WTC11 (cell line): ENCODE data around the gene MRPL14.

Experiments used
- ETV6 ChIP-seq: sonication (generic); formaldehyde crosslinking; IDR thresholded peaks from 2 replicates; pipeline ENCODE4 v1.8.1; 2022; ENCODE audit warnings: mild to moderate bottlenecking, missing genetic modification reagents
- TF ChIP-seq, protein P1 (sequence below): fragments of 200-600 bp; IDR thresholded peaks from 2 replicates; pipeline ENCODE4 v1.8.0; 2022; ENCODE audit warnings: antibody characterized with exemption
- TF ChIP-seq, protein P2 (sequence below): sonication (generic); formaldehyde crosslinking; IDR thresholded peaks from 2 replicates; pipeline ENCODE4 v1.8.0; 2023; ENCODE audit warnings: missing genetic modification reagents

DNA sequence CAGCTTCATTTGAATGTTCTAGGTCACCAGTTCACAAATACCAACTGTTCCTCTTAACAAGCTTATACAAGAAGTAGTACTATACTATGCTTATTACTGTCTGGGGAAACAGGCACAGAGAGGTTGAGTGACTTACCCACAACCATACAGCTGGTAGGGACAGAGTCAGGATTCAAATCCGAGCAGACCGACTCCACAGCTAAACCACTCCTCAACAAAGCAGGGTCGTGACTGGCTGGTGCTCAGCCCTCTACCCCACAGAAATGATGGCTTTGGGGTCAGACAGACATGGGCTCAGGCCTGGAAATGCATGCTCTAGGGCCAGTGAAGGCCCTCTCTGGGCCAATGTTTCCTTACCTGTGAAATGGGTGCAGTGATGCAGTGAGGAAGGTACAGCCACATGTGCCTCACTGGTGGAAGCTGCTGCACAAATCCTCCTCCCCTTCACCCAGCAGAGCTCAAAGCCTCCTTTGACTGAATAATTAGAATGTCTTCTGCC, 63.6 kb downstream of the MRPL14 start:
- TF ChIP-seq, protein P1, sequence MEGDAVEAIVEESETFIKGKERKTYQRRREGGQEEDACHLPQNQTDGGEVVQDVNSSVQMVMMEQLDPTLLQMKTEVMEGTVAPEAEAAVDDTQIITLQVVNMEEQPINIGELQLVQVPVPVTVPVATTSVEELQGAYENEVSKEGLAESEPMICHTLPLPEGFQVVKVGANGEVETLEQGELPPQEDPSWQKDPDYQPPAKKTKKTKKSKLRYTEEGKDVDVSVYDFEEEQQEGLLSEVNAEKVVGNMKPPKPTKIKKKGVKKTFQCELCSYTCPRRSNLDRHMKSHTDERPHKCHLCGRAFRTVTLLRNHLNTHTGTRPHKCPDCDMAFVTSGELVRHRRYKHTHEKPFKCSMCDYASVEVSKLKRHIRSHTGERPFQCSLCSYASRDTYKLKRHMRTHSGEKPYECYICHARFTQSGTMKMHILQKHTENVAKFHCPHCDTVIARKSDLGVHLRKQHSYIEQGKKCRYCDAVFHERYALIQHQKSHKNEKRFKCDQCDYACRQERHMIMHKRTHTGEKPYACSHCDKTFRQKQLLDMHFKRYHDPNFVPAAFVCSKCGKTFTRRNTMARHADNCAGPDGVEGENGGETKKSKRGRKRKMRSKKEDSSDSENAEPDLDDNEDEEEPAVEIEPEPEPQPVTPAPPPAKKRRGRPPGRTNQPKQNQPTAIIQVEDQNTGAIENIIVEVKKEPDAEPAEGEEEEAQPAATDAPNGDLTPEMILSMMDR, result no peak
- TF ChIP-seq, protein P2, sequence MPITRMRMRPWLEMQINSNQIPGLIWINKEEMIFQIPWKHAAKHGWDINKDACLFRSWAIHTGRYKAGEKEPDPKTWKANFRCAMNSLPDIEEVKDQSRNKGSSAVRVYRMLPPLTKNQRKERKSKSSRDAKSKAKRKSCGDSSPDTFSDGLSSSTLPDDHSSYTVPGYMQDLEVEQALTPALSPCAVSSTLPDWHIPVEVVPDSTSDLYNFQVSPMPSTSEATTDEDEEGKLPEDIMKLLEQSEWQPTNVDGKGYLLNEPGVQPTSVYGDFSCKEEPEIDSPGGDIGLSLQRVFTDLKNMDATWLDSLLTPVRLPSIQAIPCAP, result no peak
- TF ChIP-seq ETV6 (CRISPR knock-in tag), result no peak
